Spinal cord (tissue), 10 donors: ENCODE results near the gene OST4. TPM values are rescaled to one million over a fixed set of nuclear protein-coding genes. Genes with fewer than 3 reads are reported as not detected.

Experiments
- DNase-seq, 6 donors: peaks; one replicate each; pipeline versions ENCODE4 v3.0.0 to v3.0.0-alpha.2; 2013 to 2015; ENCODE audit warnings: low spot score in 6 of 6, low read depth in 4 of 6
- H3K27ac ChIP-seq: one replicate; pipeline ENCODE4 v1.5.1; 2013; ENCODE audit warnings: low read depth, low read length, control low read depth
- H3K27me3 ChIP-seq: one replicate; pipeline ENCODE4 v1.6.1; 2013; ENCODE audit warnings: low read length; ENCODE audit not compliant: control insufficient read depth, insufficient read depth
- H3K36me3 ChIP-seq: one replicate; pipeline ENCODE4 v1.6.1; 2013; ENCODE audit warnings: low read length; ENCODE audit not compliant: control insufficient read depth, insufficient read depth
- H3K4me1 ChIP-seq: one replicate; pipeline ENCODE4 v1.6.1; 2013; ENCODE audit warnings: low read length; ENCODE audit not compliant: control insufficient read depth, insufficient read depth
- H3K4me3 ChIP-seq: one replicate; pipeline ENCODE4 v1.5.1; 2013; ENCODE audit warnings: low read depth, low read length, control low read depth
- H3K9me3 ChIP-seq: one replicate; pipeline ENCODE4 v1.6.1; 2013; ENCODE audit warnings: low read length; ENCODE audit not compliant: control insufficient read depth, insufficient read depth
- WGBS: methylation state at CpG from one replicate; pipeline ENCODE4 v1.1.5; 2013; ENCODE audit warnings: missing lambda C conversion rate; ENCODE audit not compliant: insufficient coverage; 5-methylcytosine and 5-hydroxymethylcytosine counted together
- polyA plus RNA-seq, 2 donors: library from polyadenylated mRNA; unstranded; fragments of 120-200 nt; gene quantifications; one replicate each; pipeline ENCODE4 v1.2.1, GENCODE V29; 2013; ENCODE audit not compliant: insufficient read length in 2 of 2
- total RNA-seq, 2 donors: library from RNA; depleted of rRNA in 1 of 2; stranded (reverse); fragments of 120-200 nt in 1 of 2; fragments of >200 nt in 1 of 2; gene quantifications; one replicate each; pipeline versions ENCODE4 v1.2.3 to v1.2.4, GENCODE V29; 2013 to 2014
- donor health status: healthy.

Gene OST4
- total and polyA plus RNA-seq, 4 donors = 191 to 454 (median 217) TPM

- Histone ChIP-seq H3K9me3 (no peaks in the 10 kb centered on the region), H3K4me1 (no peaks in the 10 kb centered on the region), H3K27ac (no peak overlapping the region), H3K36me3 (peaks cover 77% of the 10 kb centered on the region), H3K4me3 (no peak overlapping the region), H3K27me3 (no peaks in the 10 kb centered on the region)
- no peak for DNase-seq
- WGBS = 96% methylated on average over 10 of the region's 10 CpGs
These were observed 13.2 kb downstream of the OST4 start for GRCh38 chr2:27058210-27058609.

GRCh38 chr2:27057184-27057583, 14.3 kb downstream of the OST4 start:
- WGBS = no CpG with 5 or more reads among the region's 6 CpGs
- Histone ChIP-seq H3K4me3 (no peak overlapping the region), H3K36me3 (peaks cover 77% of the 10 kb centered on the region), H3K27me3 (no peaks in the 10 kb centered on the region), H3K4me1 (peaks cover 5% of the 10 kb centered on the region), H3K27ac (no peak overlapping the region), H3K9me3 (no peaks in the 10 kb centered on the region)
- DNase-seq = no peak

GRCh38 chr2:27054721-27055120, 16.7 kb downstream of the OST4 start:
- 95% methylated on average over 9 of the region's 11 CpGs for WGBS
- Histone ChIP-seq H3K4me3 (no peak overlapping the region), H3K27ac (no peak overlapping the region), H3K36me3 (peaks cover 67% of the 10 kb centered on the region), H3K27me3 (no peaks in the 10 kb centered on the region), H3K4me1 (peaks cover 12% of the 10 kb centered on the region), H3K9me3 (no peaks in the 10 kb centered on the region)
- DNase-seq = no peak

- peaks cover 21% of the 10 kb centered on the region for H3K4me1 ChIP-seq
- no peak overlapping the region for H3K27ac ChIP-seq
- DNase-seq = no peak
- no peaks in the 10 kb centered on the region for H3K9me3 ChIP-seq
- no peak overlapping the region for H3K4me3 ChIP-seq
- H3K27me3 ChIP-seq = no peaks in the 10 kb centered on the region
- 85% methylated on average over 8 of the region's 8 CpGs for WGBS
- peaks cover 58% of the 10 kb centered on the region for H3K36me3 ChIP-seq
These were observed 17.7 kb downstream of the OST4 start for GRCh38 chr2:27053776-27054175.

GRCh38 chr2:27053321-27053720, 18.1 kb downstream of the OST4 start:
- H3K4me3 ChIP-seq = no peak overlapping the region
- H3K9me3 ChIP-seq = no peaks in the 10 kb centered on the region
- H3K36me3 ChIP-seq = peaks cover 54% of the 10 kb centered on the region
- 89% methylated on average over 11 of the region's 11 CpGs for WGBS
- peaks cover 24% of the 10 kb centered on the region for H3K4me1 ChIP-seq
- no peaks in the 10 kb centered on the region for H3K27me3 ChIP-seq
- no peak for DNase-seq
- no peak overlapping the region for H3K27ac ChIP-seq

GRCh38 chr2:27051902-27052645, 19.4 kb downstream of the OST4 start:
- DNase-seq = no peak
- Histone ChIP-seq H3K27ac (peak overlapping the region; percentile 99), H3K4me1 (peaks cover 24% of the 10 kb centered on the region), H3K27me3 (no peaks in the 10 kb centered on the region), H3K9me3 (no peaks in the 10 kb centered on the region), H3K4me3 (peak overlapping the region; percentile 94), H3K36me3 (peaks cover 42% of the 10 kb centered on the region)
- WGBS = under 1% methylated on average over 18 of the region's 24 CpGs

- peaks cover 34% of the 10 kb centered on the region for H3K36me3 ChIP-seq
- no peaks in the 10 kb centered on the region for H3K9me3 ChIP-seq
- peak; percentile 88 to 99 (median 94) for DNase-seq
- peaks cover 24% of the 10 kb centered on the region for H3K4me1 ChIP-seq
- H3K27me3 ChIP-seq = no peaks in the 10 kb centered on the region
- peak within 1 kb of the TSS; percentile 99 for H3K27ac ChIP-seq
- peak within 1 kb of the TSS; percentile 94 for H3K4me3 ChIP-seq
- under 1% methylated on average over 62 of the region's 67 CpGs for WGBS
These were observed 20.2 kb downstream of the OST4 start, which contains the start of gene AGBL5 for GRCh38 chr2:27050996-27051901. TSS of gene AGBL5 (plus strand) at chr2:27051668. CDS start at chr2:27052959, 1,291 bp downstream.

- H3K9me3 ChIP-seq = no peaks in the 10 kb centered on the region
- under 1% methylated on average over 37 of the region's 48 CpGs for WGBS
- peak overlapping the region; percentile 94 for H3K4me3 ChIP-seq
- H3K36me3 ChIP-seq = peaks cover 28% of the 10 kb centered on the region
- no peaks in the 10 kb centered on the region for H3K27me3 ChIP-seq
- H3K4me1 ChIP-seq = peaks cover 24% of the 10 kb centered on the region
- peak in 5 of 6 donors; percentile 92 to 99 (median 95) for DNase-seq
- peak overlapping the region; percentile 99 for H3K27ac ChIP-seq
These were observed 21.0 kb downstream of the OST4 start for GRCh38 chr2:27050281-27050995.
